GM10266 (cell line): ENCODE data around the gene ZFAND3.

Source experiments
- DNase-seq: peaks from one replicate; pipeline ENCODE4 v3.0.0; 2012; ENCODE audit errors: extremely low spot score
- TF ChIP-seq, protein P1 (sequence below): IDR thresholded peaks from 2 replicates; pipeline ENCODE4 v1.5.1; 2012; ENCODE audit warnings: mild to moderate bottlenecking, low read depth; ENCODE audit not compliant: control insufficient read depth, insufficient read depth; ENCODE audit errors: missing control alignments

The ZFAND3 gene

DNA sequence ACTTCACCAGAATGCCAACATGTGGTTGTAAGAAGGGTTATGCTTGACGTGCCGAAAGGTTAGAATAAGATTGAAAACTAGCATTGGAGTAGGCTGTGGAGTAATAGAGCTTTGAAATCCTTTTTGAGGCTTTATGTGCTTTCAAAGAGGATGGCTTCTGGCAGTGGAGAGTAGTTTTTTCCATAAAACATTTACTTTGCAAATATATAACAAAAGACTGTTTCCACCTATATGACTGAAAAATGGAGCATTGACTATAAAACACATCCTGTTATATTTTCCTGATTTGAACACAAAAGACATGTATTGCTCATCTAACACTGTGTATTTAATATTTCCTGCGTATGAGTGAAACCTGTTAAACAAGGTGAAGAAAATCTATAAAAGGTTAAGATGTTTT lies 38.8 kb downstream of the ZFAND3 start:
- DNase-seq, result no peak

DNA sequence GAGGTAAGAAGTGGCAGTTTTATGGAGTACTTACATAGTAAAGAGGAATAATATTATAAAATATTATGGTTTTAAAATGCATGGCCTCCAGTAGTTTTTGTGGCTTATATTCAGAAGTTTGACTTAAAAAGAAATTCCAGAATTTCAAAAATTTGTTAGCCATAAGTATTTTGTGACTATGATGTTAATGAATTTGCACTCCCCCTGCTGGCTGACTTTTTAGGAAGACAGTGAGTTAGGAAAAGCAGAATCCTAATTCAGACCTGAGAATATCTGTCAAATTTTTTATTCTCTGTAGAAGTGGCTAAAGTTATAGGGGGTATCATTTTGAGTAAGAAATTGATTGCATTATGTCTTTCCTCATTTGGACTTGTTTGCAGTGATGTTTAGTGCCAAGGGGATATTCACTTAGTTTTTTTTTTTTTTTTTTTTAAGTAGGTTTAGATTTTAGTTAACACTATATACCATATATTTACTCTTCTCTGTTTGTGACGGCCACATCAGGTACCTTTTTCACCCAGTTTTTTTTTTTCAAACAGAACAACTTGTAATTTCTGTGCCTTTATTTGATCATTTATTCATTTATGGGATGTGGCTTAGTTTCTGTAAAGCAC lies 40.8 kb downstream of the ZFAND3 start:
- DNase-seq, result no peak
- TF ChIP-seq, protein P1, sequence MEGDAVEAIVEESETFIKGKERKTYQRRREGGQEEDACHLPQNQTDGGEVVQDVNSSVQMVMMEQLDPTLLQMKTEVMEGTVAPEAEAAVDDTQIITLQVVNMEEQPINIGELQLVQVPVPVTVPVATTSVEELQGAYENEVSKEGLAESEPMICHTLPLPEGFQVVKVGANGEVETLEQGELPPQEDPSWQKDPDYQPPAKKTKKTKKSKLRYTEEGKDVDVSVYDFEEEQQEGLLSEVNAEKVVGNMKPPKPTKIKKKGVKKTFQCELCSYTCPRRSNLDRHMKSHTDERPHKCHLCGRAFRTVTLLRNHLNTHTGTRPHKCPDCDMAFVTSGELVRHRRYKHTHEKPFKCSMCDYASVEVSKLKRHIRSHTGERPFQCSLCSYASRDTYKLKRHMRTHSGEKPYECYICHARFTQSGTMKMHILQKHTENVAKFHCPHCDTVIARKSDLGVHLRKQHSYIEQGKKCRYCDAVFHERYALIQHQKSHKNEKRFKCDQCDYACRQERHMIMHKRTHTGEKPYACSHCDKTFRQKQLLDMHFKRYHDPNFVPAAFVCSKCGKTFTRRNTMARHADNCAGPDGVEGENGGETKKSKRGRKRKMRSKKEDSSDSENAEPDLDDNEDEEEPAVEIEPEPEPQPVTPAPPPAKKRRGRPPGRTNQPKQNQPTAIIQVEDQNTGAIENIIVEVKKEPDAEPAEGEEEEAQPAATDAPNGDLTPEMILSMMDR, result peak; percentile 47

More for the DNA sequence above, 38.8 kb downstream of the ZFAND3 start:
- TF ChIP-seq, protein P1, result no peak

DNA sequence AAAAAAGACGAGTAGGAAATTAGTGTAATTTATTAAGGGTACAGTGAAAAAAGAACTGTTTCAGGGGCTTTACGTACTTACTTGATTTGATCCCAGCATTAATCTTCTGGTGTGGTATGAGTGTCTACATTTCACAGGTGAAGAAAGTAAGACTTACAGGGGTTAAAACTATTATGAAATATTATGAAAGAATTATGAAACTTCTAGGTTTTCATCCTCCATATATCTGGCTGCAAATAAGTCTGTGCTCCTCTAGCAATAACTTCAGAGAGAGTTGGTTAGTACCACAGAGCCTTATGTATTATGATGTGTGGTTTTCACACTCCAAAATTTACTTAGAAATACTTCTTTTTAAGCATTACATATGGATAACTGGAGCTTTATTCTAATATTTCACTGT lies 41.9 kb downstream of the ZFAND3 start:
- TF ChIP-seq, protein P1, result no peak
- no peak for DNase-seq

DNA sequence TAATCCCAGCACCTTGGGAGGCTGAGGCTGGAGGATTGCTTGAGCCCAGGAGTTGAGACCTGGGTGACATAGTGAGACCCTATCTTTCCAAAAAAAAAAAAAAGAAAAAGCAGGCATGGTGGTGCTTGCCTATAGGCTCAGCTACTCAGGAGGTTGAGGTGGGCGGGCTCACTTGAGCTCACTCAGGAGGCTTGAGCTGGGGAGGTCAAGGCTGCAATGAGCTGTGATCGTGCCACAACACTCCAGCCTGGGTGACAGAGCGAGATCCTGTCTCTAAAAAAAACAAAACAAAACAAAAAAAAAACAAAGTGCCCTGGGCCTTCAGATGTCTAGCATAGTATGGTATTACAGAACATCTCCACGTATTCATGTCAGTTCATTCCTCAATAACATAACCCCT lies 42.9 kb downstream of the ZFAND3 start:
- TF ChIP-seq, protein P1, result no peak
- DNase-seq, result no peak

DNA sequence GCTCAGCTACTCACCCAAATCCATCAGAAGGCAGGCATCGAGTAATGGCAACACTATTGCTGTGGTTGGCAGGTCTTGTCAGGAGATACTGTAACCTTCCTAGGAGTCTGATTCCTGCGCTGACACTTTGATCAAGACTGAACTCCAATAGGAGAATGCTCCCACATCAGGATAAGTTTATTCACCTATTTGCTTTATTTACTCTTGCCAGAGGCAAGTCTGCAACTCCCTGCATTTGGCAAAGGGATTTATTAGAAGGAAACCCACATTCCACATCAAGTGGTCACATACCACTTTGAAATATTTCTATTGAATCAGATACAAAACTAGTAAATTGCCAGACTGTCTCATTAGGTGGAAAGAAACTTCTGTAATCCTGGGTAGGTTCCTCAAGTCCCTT lies 43.5 kb downstream of the ZFAND3 start:
- TF ChIP-seq, protein P1, result no peak
- no peak for DNase-seq

DNA sequence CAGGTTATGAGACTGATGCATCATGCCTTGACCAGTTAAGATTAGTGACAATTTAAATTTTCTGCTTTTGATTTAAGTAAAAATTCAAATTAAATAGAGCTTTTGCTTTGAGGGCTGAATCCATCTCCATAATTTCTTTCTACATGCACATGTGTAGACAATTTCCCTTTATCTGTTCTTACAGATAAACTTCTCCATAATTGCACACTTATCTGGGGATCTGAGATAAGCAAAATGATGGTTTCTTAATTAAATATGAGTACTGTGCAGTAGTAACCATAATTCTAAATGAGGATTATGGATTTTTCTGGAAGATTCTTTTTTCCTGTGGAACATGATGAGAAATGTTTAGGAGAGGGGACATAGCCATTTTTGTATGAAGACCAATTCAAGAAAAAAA lies 44.7 kb downstream of the ZFAND3 start:
- DNase-seq, result no peak
- TF ChIP-seq, protein P1, result no peak

DNA sequence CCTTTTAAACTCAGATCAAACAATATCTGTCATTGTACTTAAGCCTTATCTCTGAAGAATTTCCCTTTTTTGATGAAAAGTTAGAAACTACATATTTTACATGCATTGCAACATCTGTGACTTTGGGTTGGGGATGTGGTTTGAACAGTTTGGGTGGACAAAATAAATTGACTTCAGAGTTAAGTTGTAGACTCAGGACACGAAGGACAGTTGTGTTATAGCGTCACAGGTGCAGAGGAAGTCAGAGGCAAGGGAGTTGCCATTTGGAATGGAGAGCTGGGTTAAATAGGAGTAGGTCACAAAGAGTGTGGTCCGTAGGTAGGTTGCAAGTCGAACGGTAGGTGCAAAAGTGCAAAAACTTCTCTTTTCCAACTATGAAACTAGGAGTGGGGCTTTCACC lies 46.0 kb downstream of the ZFAND3 start:
- TF ChIP-seq, protein P1, result no peak
- no peak for DNase-seq
